ENCODE data around the gene VGLL3. TPM values are rescaled to one million over a fixed set of nuclear protein-coding genes. Genes with fewer than 3 reads are reported as not detected.

Gene VGLL3
- total RNA-seq, 4 donors from 2014 or later, result 23.7 to 45.6 (median 30.5) TPM

DNA sequence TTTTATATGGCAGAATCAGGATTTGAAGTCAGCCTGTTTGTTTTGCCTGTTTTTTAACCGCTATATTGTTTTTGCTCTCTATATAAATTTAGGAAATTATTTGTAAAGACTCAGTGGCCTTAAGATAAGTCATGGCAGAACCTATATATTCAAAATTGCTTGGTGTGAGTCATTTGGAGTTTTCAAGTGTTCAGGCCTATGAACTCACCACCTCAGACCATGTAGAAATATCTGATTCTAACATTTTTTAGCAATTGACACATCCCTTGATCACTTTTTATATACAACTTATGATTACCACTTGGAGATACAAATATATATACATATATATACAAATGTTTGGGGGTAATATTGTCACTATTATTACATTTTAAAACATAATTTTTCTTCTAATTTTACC lies 95.7 kb downstream of the VGLL3 start:
- Histone ChIP-seq H3K9me3 (no peaks in the 10 kb centered on the region), H3K27ac (replicated peaks in 1 of 4) (no peak overlapping the region), H3K27me3 (no peaks in the 10 kb centered on the region), H3K4me3 (no peak overlapping the region), H3K4me1 (peaks cover 0 to 6% (median 0%) of the 10 kb centered on the region in 4 donors), H3K36me3 (no peaks in the 10 kb centered on the region)
- no peak for TF ChIP-seq POLR2AphosphoS5 (IDR thresholded peaks at IDR 0.05)
- TF ChIP-seq, protein P1, sequence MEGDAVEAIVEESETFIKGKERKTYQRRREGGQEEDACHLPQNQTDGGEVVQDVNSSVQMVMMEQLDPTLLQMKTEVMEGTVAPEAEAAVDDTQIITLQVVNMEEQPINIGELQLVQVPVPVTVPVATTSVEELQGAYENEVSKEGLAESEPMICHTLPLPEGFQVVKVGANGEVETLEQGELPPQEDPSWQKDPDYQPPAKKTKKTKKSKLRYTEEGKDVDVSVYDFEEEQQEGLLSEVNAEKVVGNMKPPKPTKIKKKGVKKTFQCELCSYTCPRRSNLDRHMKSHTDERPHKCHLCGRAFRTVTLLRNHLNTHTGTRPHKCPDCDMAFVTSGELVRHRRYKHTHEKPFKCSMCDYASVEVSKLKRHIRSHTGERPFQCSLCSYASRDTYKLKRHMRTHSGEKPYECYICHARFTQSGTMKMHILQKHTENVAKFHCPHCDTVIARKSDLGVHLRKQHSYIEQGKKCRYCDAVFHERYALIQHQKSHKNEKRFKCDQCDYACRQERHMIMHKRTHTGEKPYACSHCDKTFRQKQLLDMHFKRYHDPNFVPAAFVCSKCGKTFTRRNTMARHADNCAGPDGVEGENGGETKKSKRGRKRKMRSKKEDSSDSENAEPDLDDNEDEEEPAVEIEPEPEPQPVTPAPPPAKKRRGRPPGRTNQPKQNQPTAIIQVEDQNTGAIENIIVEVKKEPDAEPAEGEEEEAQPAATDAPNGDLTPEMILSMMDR (IDR thresholded peaks at IDR 0.05), result no peak
- TF ChIP-seq POLR2A (IDR thresholded peaks at IDR 0.05; ENCODE audit: low read depth), result no peak
- no peak for DNase-seq (ENCODE audit: extremely low spot score)
- 40% methylated on average over 1 of the region's 1 CpG for WGBS
- intact Hi-C loops (cut with DNase I), result no loop called here

DNA sequence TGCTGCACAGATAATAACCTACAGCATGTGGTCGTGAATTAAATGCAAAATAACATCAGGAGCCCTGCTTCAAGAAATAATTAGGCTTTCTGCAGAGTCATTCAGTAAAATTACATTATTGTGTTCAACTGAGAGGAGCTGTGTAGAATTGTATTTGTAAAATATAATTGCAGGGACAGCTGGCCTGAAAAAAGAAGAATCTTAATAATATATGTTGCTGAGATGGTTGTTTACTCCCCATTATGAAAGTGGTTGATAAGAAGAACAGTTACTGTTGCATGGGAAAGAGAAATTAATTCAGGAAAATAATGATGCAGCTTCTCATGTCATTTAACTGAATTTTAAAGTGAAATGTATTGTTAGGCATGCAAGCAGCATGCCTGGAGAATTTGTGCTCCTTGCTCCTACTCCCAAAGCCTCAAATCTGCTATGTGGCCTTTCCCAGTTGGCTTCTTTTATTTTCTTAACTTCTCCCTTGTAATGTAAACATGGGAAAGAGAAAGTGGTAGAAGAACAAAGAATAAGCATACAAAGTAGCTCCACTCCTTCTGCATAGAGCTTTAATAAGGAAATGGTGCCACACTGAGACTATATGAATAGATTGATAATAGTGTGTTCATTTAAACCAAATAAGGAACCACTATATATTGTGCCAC lies 100.1 kb downstream of the VGLL3 start:
- 59% methylated on average over 1 of the region's 1 CpG for WGBS
- DNase-seq (ENCODE audit: extremely low spot score), result no peak
- no peaks in the 10 kb centered on the region for H3K36me3 ChIP-seq
- no peak overlapping the region for H3K4me3 ChIP-seq
- no peak overlapping the region for H3K27ac ChIP-seq (replicated peaks in 1 of 4)
- H3K27me3 ChIP-seq, result no peaks in the 10 kb centered on the region
- no peaks in the 10 kb centered on the region for H3K9me3 ChIP-seq
- peaks cover 0 to 6% (median 0%) of the 10 kb centered on the region in 4 donors for H3K4me1 ChIP-seq
- intact Hi-C loops (cut with DNase I), result no loop called here
- no peak for TF ChIP-seq POLR2A (IDR thresholded peaks at IDR 0.05; ENCODE audit: low read depth)
- no peak for TF ChIP-seq EP300 (IDR thresholded peaks at IDR 0.05)
- no peak for TF ChIP-seq POLR2AphosphoS5 (IDR thresholded peaks at IDR 0.05)
- TF ChIP-seq, protein P1 (IDR thresholded peaks at IDR 0.05), result no peak

Other genes with a start within 250 kb of the VGLL3 start
- gene CHMP2B, start 236.2 kb upstream of the VGLL3 start, total RNA-seq, result 10 to 100 TPM; 32.6 to 50.1 (median 44.9) TPM